RWPE1 (cell line): Measurements from ENCODE around the gene USH1G.

Experiments
- CTCF ChIA-PET: fragments of 350-600 bp; sonication (Branson Sonifier 250); formaldehyde crosslinking; extraction: SDS; loops from one replicate; lab custom pipeline; 2021; lab: Yijun Ruan, JAX
- POLR2A ChIA-PET: fragments of 400-600 bp; formaldehyde crosslinking; extraction: SDS; loops from one replicate; lab custom pipeline; 2020; ENCODE audit warnings: antibody characterized with exemption; ENCODE audit not compliant: low non-redundant PET; lab: Yijun Ruan, JAX
- DNase-seq: peaks from one replicate; pipeline ENCODE4 v3.0.0; 2012; ENCODE audit warnings: low spot score
- H3K27ac ChIP-seq: fragments of 450-650 bp; 2 replicates; pipeline ENCODE4 v1.5.1; 2017
- CTCF ChIP-seq: fragments of 450-650 bp; conservative IDR thresholded peaks from 2 replicates; pipeline ENCODE4 v1.5.1; 2017; ENCODE audit warnings: low read depth, mild to moderate bottlenecking

USH1G gene

GRCh38 chr17:74954665-74955421, 31.8 kb upstream of the USH1G start:
- ChIA-PET POLR2A (no interaction called here), CTCF (interaction anchor here (0.7 to 1.1 kb wide), 3 partner anchors 29 to 37 kb away, joined by 3 to 6 read pairs (median 6); partner anchors contain the start of gene OTOP2)
- H3K27ac ChIP-seq = no peak overlapping the region
- TF ChIP-seq CTCF = no peak
- DNase-seq = no peak

- POLR2A ChIA-PET = no interaction called here
- H3K27ac ChIP-seq = no peak overlapping the region
- CTCF ChIA-PET = no interaction called here
- no peak for TF ChIP-seq CTCF
- DNase-seq = no peak
Measured at GRCh38 chr17:74954115-74954514, 31.1 kb upstream of the USH1G start.

GRCh38 chr17:74953134-74953687, 30.2 kb upstream of the USH1G start:
- H3K27ac ChIP-seq = no peak overlapping the region
- POLR2A ChIA-PET = no interaction called here
- no peak for DNase-seq
- CTCF ChIA-PET = interaction anchor here (0.7 kb wide), 1 partner anchor 29 kb away, joined by 3 read pairs; the partner anchor contains the start of gene OTOP2
- no peak for TF ChIP-seq CTCF

GRCh38 chr17:74952431-74953133, 29.5 kb upstream of the USH1G start:
- CTCF ChIA-PET = no interaction called here
- H3K27ac ChIP-seq = no peak overlapping the region
- POLR2A ChIA-PET = no interaction called here
- no peak for DNase-seq
- TF ChIP-seq CTCF = no peak

GRCh38 chr17:74951680-74952421, 28.8 kb upstream of the USH1G start:
- no peak for DNase-seq
- CTCF ChIA-PET = interaction anchor here (1.4 to 1.8 kb wide), 2 partner anchors 10 to 29 kb away, joined by 5 to 8 read pairs; partner anchors contain the start of genes OTOP2 and USH1G
- no peak for TF ChIP-seq CTCF
- POLR2A ChIA-PET = no interaction called here
- no peak overlapping the region for H3K27ac ChIP-seq

- H3K27ac ChIP-seq = no peak overlapping the region
- ChIA-PET CTCF (interaction anchor here (1.4 to 1.8 kb wide), 2 partner anchors 10 to 28 kb away, joined by 5 to 8 read pairs; partner anchors contain the start of genes OTOP2 and USH1G), POLR2A (no interaction called here)
- no peak for DNase-seq
- TF ChIP-seq CTCF = no peak
Measured at GRCh38 chr17:74951065-74951464, 28.0 kb upstream of the USH1G start.
